Mesenchymal stem cell (in vitro differentiated cells and primary cell): ENCODE results near the gene ZNF837.

Experiments used
- DNase-seq: peaks from one replicate; pipeline ENCODE4 v3.0.0-alpha.2; 2013
- H2AFZ ChIP-seq: one replicate; pipeline ENCODE4 v1.6.1; 2013; ENCODE audit warnings: low read depth, mild to moderate bottlenecking, control low read depth, inconsistent platforms, low read length, moderate library complexity
- H2AK5ac ChIP-seq: 2 replicates; pipeline ENCODE4 v1.6.1; 2013; ENCODE audit warnings: low read length, moderate library complexity, mild to moderate bottlenecking, inconsistent platforms; ENCODE audit not compliant: severe bottlenecking
- H2BK120ac ChIP-seq: one replicate; pipeline ENCODE4 v1.6.1; 2013; ENCODE audit warnings: low read depth, mild to moderate bottlenecking, inconsistent platforms, low read length, moderate library complexity
- H2BK12ac ChIP-seq, 2 experiments: one replicate each; pipeline ENCODE4 v1.6.1; 2013; ENCODE audit warnings: inconsistent platforms in 2 of 2, low read length in 2 of 2, mild to moderate bottlenecking in 2 of 2, moderate library complexity in 2 of 2, control low read depth in 1 of 2
- H2BK15ac ChIP-seq: one replicate; pipeline ENCODE4 v1.6.1; 2013; ENCODE audit warnings: mild to moderate bottlenecking, low read depth, inconsistent platforms; ENCODE audit not compliant: poor library complexity, severe bottlenecking
- H2BK5ac ChIP-seq: 2 replicates; pipeline ENCODE4 v1.6.1; 2013; ENCODE audit warnings: low read depth, mild to moderate bottlenecking, low read length, control low read depth, inconsistent platforms; ENCODE audit not compliant: poor library complexity, severe bottlenecking
- H3K14ac ChIP-seq, 2 experiments: one replicate each; pipeline ENCODE4 v1.6.1; 2013; ENCODE audit warnings: inconsistent platforms in 2 of 2, low read length in 2 of 2, control low read depth in 1 of 2, mild to moderate bottlenecking in 1 of 2, moderate library complexity in 1 of 2
- H3K18ac ChIP-seq, 2 experiments: one replicate each; pipeline ENCODE4 v1.6.1; 2013; ENCODE audit warnings: inconsistent platforms in 2 of 2, low read length in 2 of 2, control low read depth in 1 of 2, low read depth in 1 of 2, mild to moderate bottlenecking in 1 of 2
- H3K23ac ChIP-seq, 2 experiments: one replicate each; pipeline ENCODE4 v1.6.1; 2013; ENCODE audit warnings: inconsistent platforms in 2 of 2, low read length in 2 of 2, mild to moderate bottlenecking in 2 of 2, moderate library complexity in 2 of 2, control low read depth in 1 of 2
- H3K27ac ChIP-seq: 2 replicates; pipeline ENCODE4 v1.5.1; 2013; ENCODE audit warnings: mild to moderate bottlenecking, moderate library complexity, low read length, control low read depth, inconsistent platforms; ENCODE audit not compliant: poor library complexity, severe bottlenecking
- H3K27me3 ChIP-seq, 2 experiments: 2 replicates each; pipeline versions ENCODE4 v1.6.1 to v1.7.0; 2013; ENCODE audit warnings: low read length in 2 of 2, mild to moderate bottlenecking in 2 of 2, moderate library complexity in 2 of 2, control low read depth in 1 of 2, inconsistent platforms in 1 of 2; ENCODE audit not compliant: control insufficient read depth in 1 of 2, insufficient read depth in 1 of 2
- H3K36me3 ChIP-seq, 2 experiments: 2 replicates each; pipeline versions ENCODE4 v1.6.1 to v1.7.0; 2013; ENCODE audit warnings: low read length in 2 of 2, control low read depth in 1 of 2, inconsistent platforms in 1 of 2, low read depth in 1 of 2, mild to moderate bottlenecking in 1 of 2; ENCODE audit not compliant: insufficient read depth in 2 of 2, control insufficient read depth in 1 of 2
- H3K4ac ChIP-seq, 2 experiments: one replicate each; pipeline ENCODE4 v1.6.1; 2013; ENCODE audit warnings: inconsistent platforms in 2 of 2, low read length in 2 of 2, mild to moderate bottlenecking in 2 of 2, moderate library complexity in 2 of 2, control low read depth in 1 of 2, low read depth in 1 of 2
- H3K4me1 ChIP-seq: 2 replicates; pipeline ENCODE4 v1.6.1; 2013; ENCODE audit warnings: low read depth, low read length, control low read depth; ENCODE audit not compliant: control insufficient read depth, insufficient read depth
- H3K4me2 ChIP-seq: 2 replicates; pipeline ENCODE4 v1.6.1; 2013; ENCODE audit warnings: low read length, mild to moderate bottlenecking, inconsistent platforms; ENCODE audit not compliant: poor library complexity, severe bottlenecking
- H3K4me3 ChIP-seq, 2 experiments: 2 replicates each; pipeline versions ENCODE4 v1.5.1 to v1.7.0; 2013; ENCODE audit warnings: low read length in 2 of 2, mild to moderate bottlenecking in 2 of 2, control low read depth in 1 of 2, low read depth in 1 of 2; ENCODE audit not compliant: insufficient read depth in 1 of 2
- H3K79me1 ChIP-seq: replicated peaks from 2 replicates; pipeline ENCODE4 v1.6.1; 2013; ENCODE audit warnings: mild to moderate bottlenecking, control low read depth, low read length, inconsistent platforms; ENCODE audit not compliant: poor library complexity, severe bottlenecking
- H3K9ac ChIP-seq: 2 replicates; pipeline ENCODE4 v1.7.0; 2013; ENCODE audit warnings: mild to moderate bottlenecking, low read length, moderate library complexity
- H3K9me3 ChIP-seq: 2 replicates; pipeline ENCODE4 v1.7.0; 2013; ENCODE audit warnings: mild to moderate bottlenecking, low read length; ENCODE audit not compliant: control insufficient read depth
- H4K8ac ChIP-seq: one replicate; pipeline ENCODE4 v1.6.1; 2013; ENCODE audit warnings: inconsistent platforms, mild to moderate bottlenecking, low read length, moderate library complexity
- H4K91ac ChIP-seq: one replicate; pipeline ENCODE4 v1.6.1; 2013; ENCODE audit warnings: mild to moderate bottlenecking, low read length, inconsistent platforms
- WGBS: methylation state at CpG from one replicate; pipeline ENCODE4 v1.1.7; 2013; ENCODE audit warnings: mixed read lengths; 5-methylcytosine and 5-hydroxymethylcytosine counted together

The ZNF837 gene

GRCh38 chr19:58336820-58337219 is 44.0 kb downstream of the ZNF837 start:
- Histone ChIP-seq H3K27ac (no peak overlapping the region), H2AK5ac (no peak overlapping the region), H4K91ac (no peak overlapping the region), H2BK5ac (no peak overlapping the region), H3K36me3 (peaks cover 62 to 65% of the 10 kb centered on the region in 2 experiments), H3K27me3 (no peaks in the 10 kb centered on the region), H2AFZ (no peak overlapping the region), H3K14ac (no peak overlapping the region), H3K79me1 (peaks cover 42% of the 10 kb centered on the region), H3K4ac (no peak overlapping the region), H2BK12ac (no peak overlapping the region), H3K9ac (no peak overlapping the region), H3K9me3 (peaks cover 14% of the 10 kb centered on the region), H4K8ac (no peak overlapping the region), H3K4me3 (no peak overlapping the region), H2BK15ac (no peak overlapping the region), H3K4me1 (no peaks in the 10 kb centered on the region), H3K23ac (no peak overlapping the region), H2BK120ac (no peak overlapping the region), H3K18ac (no peak overlapping the region), H3K4me2 (no peak overlapping the region)
- DNase-seq, result no peak
- 97% methylated on average over 4 of the region's 4 CpGs for WGBS

- Histone ChIP-seq H2BK15ac (no peak overlapping the region), H3K79me1 (peaks cover 38% of the 10 kb centered on the region), H3K27me3 (no peaks in the 10 kb centered on the region), H2AFZ (no peak overlapping the region), H3K9ac (no peak overlapping the region), H4K91ac (no peak overlapping the region), H3K18ac (no peak overlapping the region), H2AK5ac (no peak overlapping the region), H3K14ac (no peak overlapping the region), H4K8ac (no peak overlapping the region), H2BK120ac (no peak overlapping the region), H3K4me1 (no peaks in the 10 kb centered on the region), H3K4me3 (no peak overlapping the region), H3K27ac (no peak overlapping the region), H3K4me2 (no peak overlapping the region), H2BK5ac (no peak overlapping the region), H3K23ac (no peak overlapping the region), H3K36me3 (peaks cover 58 to 60% of the 10 kb centered on the region in 2 experiments), H3K9me3 (peaks cover 14% of the 10 kb centered on the region), H3K4ac (no peak overlapping the region), H2BK12ac (no peak overlapping the region)
- no peak for DNase-seq
- WGBS, result 98% methylated on average over 1 of the region's 1 CpG
Observed at GRCh38 chr19:58336216-58336615, 44.6 kb downstream of the ZNF837 start.

GRCh38 chr19:58335630-58336029 is 45.2 kb downstream of the ZNF837 start:
- Histone ChIP-seq H3K18ac (no peak overlapping the region), H4K91ac (no peak overlapping the region), H2BK15ac (no peak overlapping the region), H3K4me3 (no peak overlapping the region), H3K4me1 (no peaks in the 10 kb centered on the region), H3K4ac (no peak overlapping the region), H2BK5ac (no peak overlapping the region), H2BK120ac (no peak overlapping the region), H3K9ac (no peak overlapping the region), H3K4me2 (no peak overlapping the region), H2AK5ac (no peak overlapping the region), H3K27me3 (no peaks in the 10 kb centered on the region), H3K27ac (no peak overlapping the region), H4K8ac (no peak overlapping the region), H2AFZ (no peak overlapping the region), H3K14ac (no peak overlapping the region), H3K79me1 (peaks cover 34% of the 10 kb centered on the region), H3K36me3 (peaks cover 54 to 55% of the 10 kb centered on the region in 2 experiments), H3K23ac (no peak overlapping the region), H2BK12ac (no peak overlapping the region), H3K9me3 (peaks cover 14% of the 10 kb centered on the region)
- WGBS, result 88% methylated on average over 3 of the region's 3 CpGs
- no peak for DNase-seq

- Histone ChIP-seq H2AFZ (no peak overlapping the region), H2BK5ac (no peak overlapping the region), H3K9me3 (peaks cover 14% of the 10 kb centered on the region), H2BK15ac (no peak overlapping the region), H3K4me2 (no peak overlapping the region), H3K4me1 (no peaks in the 10 kb centered on the region), H3K36me3 (peaks cover 49 to 50% of the 10 kb centered on the region in 2 experiments), H3K9ac (no peak overlapping the region), H2AK5ac (no peak overlapping the region), H3K14ac (no peak overlapping the region), H3K27me3 (no peaks in the 10 kb centered on the region), H3K27ac (no peak overlapping the region), H3K4ac (no peak overlapping the region), H3K79me1 (peaks cover 30% of the 10 kb centered on the region), H2BK12ac (no peak overlapping the region), H3K4me3 (no peak overlapping the region), H3K23ac (no peak overlapping the region), H2BK120ac (no peak overlapping the region), H4K91ac (no peak overlapping the region), H4K8ac (no peak overlapping the region), H3K18ac (no peak overlapping the region)
- no peak for DNase-seq
- 95% methylated on average over 16 of the region's 19 CpGs for WGBS
Observed at GRCh38 chr19:58334691-58335249, 46.1 kb downstream of the ZNF837 start.
